ENCODE measurements around the gene ATAT1.

Gene ATAT1

DNA sequence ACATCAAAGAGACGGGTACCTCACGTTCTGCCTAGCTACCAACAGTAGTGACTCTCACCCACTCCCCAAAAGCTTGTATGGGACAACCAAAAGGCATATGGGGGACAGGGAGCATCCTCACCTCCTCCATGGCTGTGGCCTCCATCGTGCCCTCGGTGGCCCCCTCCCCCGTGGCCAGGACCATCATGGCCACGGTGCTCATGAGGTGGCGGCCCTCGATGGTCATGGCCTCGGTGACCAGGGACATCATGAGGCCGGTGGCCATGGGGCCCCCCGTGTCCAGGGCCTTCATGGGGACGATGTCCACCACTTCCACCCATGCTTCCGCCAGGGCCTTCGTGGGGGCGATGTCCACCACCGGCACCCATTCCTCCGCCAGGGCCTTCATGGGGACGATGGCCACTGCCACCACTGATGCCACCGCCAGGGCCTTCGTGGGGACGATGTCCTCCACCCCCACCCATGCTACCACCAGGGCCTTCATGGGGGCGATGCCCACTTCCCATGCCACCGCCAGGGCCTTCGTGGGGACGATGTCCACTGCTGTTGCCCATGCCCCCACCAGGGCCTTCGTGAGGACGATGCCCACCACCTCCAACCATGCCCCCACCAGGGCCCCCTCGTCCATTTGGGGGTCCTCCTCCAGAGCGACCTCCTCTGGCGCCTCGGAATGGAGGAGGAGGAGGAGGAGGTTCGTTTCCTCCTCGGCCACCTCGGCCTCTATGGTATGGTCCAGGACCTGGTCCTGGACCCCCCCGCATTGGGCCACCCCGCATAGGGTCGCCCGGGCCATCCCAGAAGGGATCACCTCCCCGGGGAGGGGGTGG is 24.6 kb upstream of the ATAT1 start:
- TF ChIP-seq, protein P1, sequence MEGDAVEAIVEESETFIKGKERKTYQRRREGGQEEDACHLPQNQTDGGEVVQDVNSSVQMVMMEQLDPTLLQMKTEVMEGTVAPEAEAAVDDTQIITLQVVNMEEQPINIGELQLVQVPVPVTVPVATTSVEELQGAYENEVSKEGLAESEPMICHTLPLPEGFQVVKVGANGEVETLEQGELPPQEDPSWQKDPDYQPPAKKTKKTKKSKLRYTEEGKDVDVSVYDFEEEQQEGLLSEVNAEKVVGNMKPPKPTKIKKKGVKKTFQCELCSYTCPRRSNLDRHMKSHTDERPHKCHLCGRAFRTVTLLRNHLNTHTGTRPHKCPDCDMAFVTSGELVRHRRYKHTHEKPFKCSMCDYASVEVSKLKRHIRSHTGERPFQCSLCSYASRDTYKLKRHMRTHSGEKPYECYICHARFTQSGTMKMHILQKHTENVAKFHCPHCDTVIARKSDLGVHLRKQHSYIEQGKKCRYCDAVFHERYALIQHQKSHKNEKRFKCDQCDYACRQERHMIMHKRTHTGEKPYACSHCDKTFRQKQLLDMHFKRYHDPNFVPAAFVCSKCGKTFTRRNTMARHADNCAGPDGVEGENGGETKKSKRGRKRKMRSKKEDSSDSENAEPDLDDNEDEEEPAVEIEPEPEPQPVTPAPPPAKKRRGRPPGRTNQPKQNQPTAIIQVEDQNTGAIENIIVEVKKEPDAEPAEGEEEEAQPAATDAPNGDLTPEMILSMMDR (IDR thresholded peaks at IDR 0.05; ENCODE audit: control insufficient read depth, extremely low read depth, insufficient read depth), result no peak
- H3K4me3 ChIP-seq (ENCODE audit: low read depth, low read length), result no peak overlapping the region
- DNase-seq (ENCODE audit: low read depth), result no peak

DNA sequence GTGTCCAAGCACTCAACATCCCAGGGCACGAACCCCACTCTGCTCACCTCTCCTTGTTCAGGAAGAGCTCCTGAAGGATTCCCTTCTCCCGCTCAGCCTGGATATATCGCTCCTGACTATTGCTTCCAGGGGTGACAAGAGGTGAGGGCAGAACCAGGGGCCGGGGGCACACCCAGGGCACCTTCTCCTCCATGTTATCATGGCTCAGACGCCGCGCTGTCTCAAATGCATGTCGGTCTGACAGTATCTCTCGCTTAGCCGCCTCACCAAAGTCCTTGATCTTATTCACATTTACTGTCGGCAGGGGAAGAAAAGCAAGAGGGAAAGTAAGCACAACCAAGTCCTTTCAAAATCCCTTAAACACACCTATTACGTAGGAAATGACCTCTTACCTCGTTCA is 22.7 kb upstream of the ATAT1 start:
- no peak overlapping the region for H3K4me3 ChIP-seq (ENCODE audit: low read depth, low read length)
- DNase-seq (ENCODE audit: low read depth), result no peak
- TF ChIP-seq, protein P1 (IDR thresholded peaks at IDR 0.05; ENCODE audit: control insufficient read depth, extremely low read depth, insufficient read depth), result no peak

DNA sequence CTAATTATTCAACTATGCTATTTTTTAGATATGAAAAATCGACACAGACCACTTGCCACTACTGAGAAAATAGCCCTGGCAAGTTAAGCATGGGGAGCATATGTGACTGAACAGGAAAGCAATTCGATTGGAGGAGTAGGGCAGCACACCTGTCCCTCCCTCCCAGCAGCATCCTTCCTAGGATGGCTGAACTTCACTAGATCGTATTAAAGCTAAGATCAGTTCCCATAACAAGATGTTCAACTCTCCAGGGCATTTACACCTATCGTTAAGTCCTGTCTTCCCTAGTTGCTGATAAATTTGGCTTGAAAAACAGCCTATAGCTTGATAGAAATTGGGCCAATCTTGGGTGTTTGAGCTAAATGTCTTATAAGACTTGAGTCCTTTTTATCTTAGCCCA is 16.6 kb upstream of the ATAT1 start:
- no peak overlapping the region for H3K4me3 ChIP-seq (ENCODE audit: low read depth, low read length)
- TF ChIP-seq, protein P1 (IDR thresholded peaks at IDR 0.05; ENCODE audit: control insufficient read depth, extremely low read depth, insufficient read depth), result no peak

DNA sequence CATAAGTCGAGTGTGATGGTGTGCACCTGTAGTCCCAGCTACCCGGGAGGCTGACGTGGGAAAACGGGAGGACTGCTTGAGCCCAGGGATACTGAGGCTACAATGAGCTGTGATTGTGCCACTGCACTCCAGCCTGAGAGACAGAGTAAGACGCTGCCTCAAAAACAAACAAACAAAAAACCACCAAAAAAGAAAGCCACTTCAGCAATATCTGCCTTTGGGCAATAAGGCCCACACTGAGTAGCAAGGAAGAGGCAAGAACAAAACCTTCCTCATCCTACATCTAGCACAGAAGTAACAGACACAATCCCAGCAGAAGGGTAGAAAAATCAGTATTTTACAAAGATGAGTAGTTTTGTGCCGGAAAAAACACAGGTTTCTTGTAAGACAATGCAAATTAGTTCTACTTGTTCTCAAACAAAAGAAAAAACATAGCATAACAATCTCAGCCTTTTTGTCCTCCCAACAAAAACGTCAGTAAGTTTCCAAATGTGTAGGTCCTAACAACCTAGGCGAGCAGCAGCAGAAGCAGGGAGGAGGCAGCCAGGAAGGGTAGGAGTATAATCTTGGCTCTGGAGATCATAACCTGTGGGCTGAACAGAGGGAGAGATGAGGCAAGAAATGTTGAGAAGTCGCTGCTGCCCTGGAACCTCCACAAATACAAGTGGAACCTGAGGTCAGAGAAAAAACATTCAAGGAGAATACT is 15.4 kb upstream of the ATAT1 start:
- no peak overlapping the region for H3K4me3 ChIP-seq (ENCODE audit: low read depth, low read length)
- DNase-seq (ENCODE audit: low read depth), result no peak
- TF ChIP-seq, protein P1 (IDR thresholded peaks at IDR 0.05; ENCODE audit: control insufficient read depth, extremely low read depth, insufficient read depth), result no peak

More for the DNA sequence above, 16.6 kb upstream of the ATAT1 start:
- no peak for DNase-seq (ENCODE audit: low read depth)

DNA sequence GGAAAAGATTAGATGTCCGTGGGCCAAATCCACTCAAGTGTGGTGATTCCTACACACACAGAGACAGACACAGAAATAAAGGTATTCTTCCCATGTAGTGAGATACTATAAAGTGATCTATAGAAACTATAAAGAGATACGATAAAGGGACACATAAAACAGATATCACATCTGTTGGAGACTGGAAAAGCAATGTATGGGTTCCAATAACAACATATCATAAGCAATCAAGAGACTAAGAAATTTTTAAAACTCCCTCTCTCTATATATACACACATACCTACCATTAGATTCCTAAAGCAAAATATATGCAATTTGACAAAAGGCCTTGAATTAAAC is 14.8 kb upstream of the ATAT1 start:
- DNase-seq (ENCODE audit: low read depth), result no peak
- TF ChIP-seq, protein P1 (IDR thresholded peaks at IDR 0.05; ENCODE audit: control insufficient read depth, extremely low read depth, insufficient read depth), result no peak
- H3K4me3 ChIP-seq (ENCODE audit: low read depth, low read length), result no peak overlapping the region

DNA sequence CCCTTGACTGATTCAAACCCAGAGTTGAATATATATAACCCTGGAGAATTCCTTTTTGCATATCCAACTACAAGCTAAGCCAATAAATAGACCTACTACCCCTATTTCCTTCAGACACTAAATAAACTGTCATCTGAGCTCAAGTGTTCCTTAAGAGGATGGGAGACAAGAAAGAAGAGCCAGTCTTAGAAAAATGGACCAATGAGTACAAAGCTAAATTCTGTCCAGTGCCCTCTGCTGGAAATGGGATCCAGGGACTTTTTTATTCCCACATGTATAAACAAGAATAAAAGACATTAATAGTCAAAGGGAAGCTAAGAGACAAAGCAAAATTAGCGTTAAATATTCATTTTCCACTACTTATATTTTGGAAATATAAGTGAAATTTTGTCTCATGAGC is 14.5 kb upstream of the ATAT1 start:
- no peak for DNase-seq (ENCODE audit: low read depth)
- TF ChIP-seq, protein P1 (IDR thresholded peaks at IDR 0.05; ENCODE audit: control insufficient read depth, extremely low read depth, insufficient read depth), result peak; percentile 32; the same call in 1 of the 2 replicates
- H3K4me3 ChIP-seq (ENCODE audit: low read depth, low read length), result no peak overlapping the region

Data from LNCaP clone FGC (cell line).